ENCODE results near the gene PTPRN2.

DNA sequence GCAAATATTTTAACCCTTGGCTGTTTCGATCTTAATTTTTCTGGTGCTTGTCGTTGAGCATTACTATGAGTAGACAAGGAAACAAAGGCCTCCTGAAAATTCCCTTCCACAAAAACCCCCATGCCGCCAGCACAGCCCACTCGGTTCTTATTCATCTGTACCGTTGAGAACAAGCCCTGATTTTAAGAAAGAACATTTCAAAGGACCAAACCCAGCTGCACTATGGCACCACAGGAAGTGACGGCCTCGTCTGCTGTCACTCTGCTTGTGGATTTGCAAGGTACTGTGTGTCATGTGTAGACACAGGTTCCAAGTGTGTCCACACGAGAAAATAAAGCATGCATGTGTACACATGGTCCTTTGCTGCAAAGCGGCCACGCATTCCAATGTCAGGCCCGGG lies 965.6 kb downstream of the PTPRN2 start:
- no peak for TF ChIP-seq SNRNP70 (optimal IDR thresholded peaks at IDR 0.05; ENCODE audit: low read depth, low read length)
- TF ChIP-seq, protein P1, sequence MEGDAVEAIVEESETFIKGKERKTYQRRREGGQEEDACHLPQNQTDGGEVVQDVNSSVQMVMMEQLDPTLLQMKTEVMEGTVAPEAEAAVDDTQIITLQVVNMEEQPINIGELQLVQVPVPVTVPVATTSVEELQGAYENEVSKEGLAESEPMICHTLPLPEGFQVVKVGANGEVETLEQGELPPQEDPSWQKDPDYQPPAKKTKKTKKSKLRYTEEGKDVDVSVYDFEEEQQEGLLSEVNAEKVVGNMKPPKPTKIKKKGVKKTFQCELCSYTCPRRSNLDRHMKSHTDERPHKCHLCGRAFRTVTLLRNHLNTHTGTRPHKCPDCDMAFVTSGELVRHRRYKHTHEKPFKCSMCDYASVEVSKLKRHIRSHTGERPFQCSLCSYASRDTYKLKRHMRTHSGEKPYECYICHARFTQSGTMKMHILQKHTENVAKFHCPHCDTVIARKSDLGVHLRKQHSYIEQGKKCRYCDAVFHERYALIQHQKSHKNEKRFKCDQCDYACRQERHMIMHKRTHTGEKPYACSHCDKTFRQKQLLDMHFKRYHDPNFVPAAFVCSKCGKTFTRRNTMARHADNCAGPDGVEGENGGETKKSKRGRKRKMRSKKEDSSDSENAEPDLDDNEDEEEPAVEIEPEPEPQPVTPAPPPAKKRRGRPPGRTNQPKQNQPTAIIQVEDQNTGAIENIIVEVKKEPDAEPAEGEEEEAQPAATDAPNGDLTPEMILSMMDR (IDR thresholded peaks at IDR 0.05 in 2 of 3, conservative IDR thresholded peaks at IDR 0.05 in 1 of 3; ENCODE audit: insufficient read depth in 2 of 3, low read depth in 1 of 3, low read length in 3 of 3) = no peak
- TF ChIP-seq POLR2AphosphoS5 (IDR thresholded peaks at IDR 0.05; ENCODE audit: control insufficient read depth, insufficient read depth, low read depth, low read length) = no peak
- no peak for TF ChIP-seq MCM3 (IDR thresholded peaks at IDR 0.05)
- TF ChIP-seq SOX6 (IDR thresholded peaks at IDR 0.05) = no peak
- no peak for TF ChIP-seq FOXK1 (CRISPR knock-in tag; IDR thresholded peaks at IDR 0.05; ENCODE audit: borderline replicate concordance)
- TF ChIP-seq ZNF232 (CRISPR knock-in tag; IDR thresholded peaks at IDR 0.05) = no peak
- no peak for TF ChIP-seq POLR3G (IDR thresholded peaks at IDR 0.05; ENCODE audit: extremely low read depth, insufficient read length, insufficient replicate concordance)
- no peak for TF ChIP-seq TEAD4 (IDR thresholded peaks at IDR 0.05; ENCODE audit: low read length)
- TF ChIP-seq TEAD4 (CRISPR knock-in tag; IDR thresholded peaks at IDR 0.05; ENCODE audit: borderline replicate concordance) = no peak
- no peak for TF ChIP-seq ZNF785 (CRISPR knock-in tag; IDR thresholded peaks at IDR 0.05)
- no peak for TF ChIP-seq MYC (IDR thresholded peaks at IDR 0.05; ENCODE audit: low read depth, low read length)
- no peak for TF ChIP-seq MYC (CRISPR knock-in tag; IDR thresholded peaks at IDR 0.05; ENCODE audit: borderline replicate concordance, low read depth)
- TF ChIP-seq POLR2A (conservative IDR thresholded peaks at IDR 0.05) = no peak
- no peak for TF ChIP-seq ZKSCAN1 (IDR thresholded peaks at IDR 0.05; ENCODE audit: low read depth, low read length)
- TF ChIP-seq JUND (IDR thresholded peaks at IDR 0.05; ENCODE audit: borderline replicate concordance, low read depth, low read length) = no peak
- TF ChIP-seq JUND (tag; IDR thresholded peaks at IDR 0.05; ENCODE audit: borderline replicate concordance, low read depth, low read length) = no peak
